Measurements from ENCODE around the gene ST13.
"Not testable (repeated sequence)": the region's sequence is repeated elsewhere in the genome, so short reads cannot be mapped to it uniquely, and the experiment has no call there.

The ST13 gene

DNA sequence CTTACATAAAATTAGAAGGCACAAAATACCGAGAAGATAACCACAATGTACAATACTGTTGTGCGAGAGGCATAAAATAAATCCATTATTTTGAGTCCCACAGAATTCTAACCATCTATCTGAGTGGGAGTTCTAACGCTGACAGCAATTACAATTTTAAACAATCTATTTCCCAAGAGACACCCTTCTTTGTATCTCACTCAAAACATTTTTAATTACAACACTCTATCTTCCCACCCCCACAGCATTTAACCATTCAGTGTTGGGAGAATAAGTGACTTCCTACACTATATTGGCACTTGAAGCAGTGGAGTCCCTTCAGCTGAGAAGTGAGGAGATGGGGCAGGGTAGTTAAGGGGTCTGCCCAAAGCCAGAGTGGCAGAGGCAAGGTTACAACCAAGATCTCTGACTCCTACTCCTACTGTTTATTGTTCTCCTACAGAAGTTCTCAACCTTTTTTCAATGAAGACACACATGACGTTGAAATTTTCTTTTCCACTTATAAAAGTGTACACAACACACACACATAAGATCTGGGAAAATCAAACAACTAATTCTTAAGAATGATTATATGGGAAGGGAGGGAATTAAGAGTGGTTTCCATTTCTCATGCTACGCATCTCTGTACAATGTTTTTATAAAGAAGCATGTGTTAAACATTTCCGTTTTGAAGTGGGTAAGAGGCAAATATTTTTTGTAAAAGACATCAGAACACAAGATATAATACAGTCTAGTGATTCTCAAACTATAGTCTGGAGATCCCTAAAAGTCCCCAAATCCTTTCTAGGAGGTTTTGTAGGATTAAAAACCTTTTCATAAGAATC is 48.2 kb downstream of the ST13 start:
- H3K4me3 ChIP-seq (ENCODE audit: low read length), result no peak overlapping the region
- H3K36me3 ChIP-seq (ENCODE audit: insufficient read depth, low read length), result no peaks in the 10 kb centered on the region
- H3K9ac ChIP-seq (ENCODE audit: low read depth, low read length), result no peak overlapping the region
- no peak overlapping the region for H3K4me2 ChIP-seq (ENCODE audit: low read length)
- peaks cover 10% of the 10 kb centered on the region for H3K4me1 ChIP-seq (ENCODE audit: control insufficient read depth, insufficient read depth, low read length)
- H3K27me3 ChIP-seq (ENCODE audit: control insufficient read depth, insufficient read depth, low read length), result no peaks in the 10 kb centered on the region
- no peaks in the 10 kb centered on the region for H3K9me3 ChIP-seq (replicated peaks; ENCODE audit: low read length)

- Histone ChIP-seq H3K4me2 (ENCODE audit: low read length) (no peak overlapping the region), H3K9me3 (replicated peaks; ENCODE audit: low read length) (no peaks in the 10 kb centered on the region), H3K9ac (ENCODE audit: low read depth, low read length) (no peak overlapping the region), H3K4me1 (ENCODE audit: control insufficient read depth, insufficient read depth, low read length) (peaks cover 10% of the 10 kb centered on the region), H3K27me3 (ENCODE audit: control insufficient read depth, insufficient read depth, low read length) (no peaks in the 10 kb centered on the region), H3K36me3 (ENCODE audit: insufficient read depth, low read length) (no peaks in the 10 kb centered on the region), H3K4me3 (ENCODE audit: low read length) (no peak overlapping the region)
Observed at GRCh38 chr22:40806711-40807110, 49.7 kb downstream of the ST13 start.

GRCh38 chr22:40805699-40806203 is 50.7 kb downstream of the ST13 start:
- Histone ChIP-seq H3K9me3 (replicated peaks; ENCODE audit: low read length) (no peaks in the 10 kb centered on the region), H3K4me1 (ENCODE audit: control insufficient read depth, insufficient read depth, low read length) (peaks cover 10% of the 10 kb centered on the region), H3K27me3 (ENCODE audit: control insufficient read depth, insufficient read depth, low read length) (no peaks in the 10 kb centered on the region), H3K4me2 (ENCODE audit: low read length) (no peak overlapping the region), H3K9ac (ENCODE audit: low read depth, low read length) (no peak overlapping the region), H3K4me3 (ENCODE audit: low read length) (no peak overlapping the region), H3K36me3 (ENCODE audit: insufficient read depth, low read length) (no peaks in the 10 kb centered on the region)

DNA sequence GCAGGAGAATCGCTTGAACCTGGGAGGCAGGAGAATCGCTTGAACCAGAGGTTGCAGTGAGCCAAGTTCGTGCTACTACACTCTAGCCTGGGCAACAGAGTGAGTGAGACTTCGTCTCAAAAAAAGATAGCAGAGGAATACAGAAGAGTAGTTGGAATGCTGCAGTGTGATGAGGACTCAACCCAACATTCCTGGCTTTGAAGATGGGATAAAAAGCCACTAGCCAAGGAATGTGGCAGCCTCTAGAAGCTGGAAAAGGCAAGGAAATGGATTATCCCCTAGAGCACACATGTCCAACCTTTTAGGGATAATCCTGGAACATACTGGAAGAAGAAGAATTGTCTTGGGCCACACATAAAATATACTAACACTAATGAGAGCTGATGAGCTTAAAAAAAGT is 51.2 kb downstream of the ST13 start:
- Histone ChIP-seq H3K4me2 (ENCODE audit: low read length) (no peak overlapping the region), H3K27me3 (ENCODE audit: control insufficient read depth, insufficient read depth, low read length) (no peaks in the 10 kb centered on the region), H3K9me3 (replicated peaks; ENCODE audit: low read length) (no peaks in the 10 kb centered on the region), H3K9ac (ENCODE audit: low read depth, low read length) (no peak overlapping the region), H3K4me3 (ENCODE audit: low read length) (no peak overlapping the region), H3K4me1 (ENCODE audit: control insufficient read depth, insufficient read depth, low read length) (peaks cover 10% of the 10 kb centered on the region), H3K36me3 (ENCODE audit: insufficient read depth, low read length) (no peaks in the 10 kb centered on the region)

GRCh38 chr22:40803321-40803720 is 53.1 kb downstream of the ST13 start:
- Histone ChIP-seq H3K36me3 (ENCODE audit: insufficient read depth, low read length) (no peaks in the 10 kb centered on the region), H3K9ac (ENCODE audit: low read depth, low read length) (no peak overlapping the region), H3K4me3 (ENCODE audit: low read length) (no peak overlapping the region), H3K4me1 (ENCODE audit: control insufficient read depth, insufficient read depth, low read length) (peaks cover 3% of the 10 kb centered on the region), H3K9me3 (replicated peaks; ENCODE audit: low read length) (no peaks in the 10 kb centered on the region), H3K4me2 (ENCODE audit: low read length) (no peak overlapping the region), H3K27me3 (ENCODE audit: control insufficient read depth, insufficient read depth, low read length) (no peaks in the 10 kb centered on the region)

GRCh38 chr22:40799008-40799407 is 57.4 kb downstream of the ST13 start:
- Histone ChIP-seq H3K27me3 (ENCODE audit: control insufficient read depth, insufficient read depth, low read length) (no peaks in the 10 kb centered on the region), H3K9ac (ENCODE audit: low read depth, low read length) (no peak overlapping the region), H3K4me1 (ENCODE audit: control insufficient read depth, insufficient read depth, low read length) (peaks cover 7% of the 10 kb centered on the region), H3K9me3 (replicated peaks; ENCODE audit: low read length) (no peaks in the 10 kb centered on the region), H3K4me2 (ENCODE audit: low read length) (no peak overlapping the region), H3K4me3 (ENCODE audit: low read length) (no peak overlapping the region), H3K36me3 (ENCODE audit: insufficient read depth, low read length) (no peaks in the 10 kb centered on the region)

DNA sequence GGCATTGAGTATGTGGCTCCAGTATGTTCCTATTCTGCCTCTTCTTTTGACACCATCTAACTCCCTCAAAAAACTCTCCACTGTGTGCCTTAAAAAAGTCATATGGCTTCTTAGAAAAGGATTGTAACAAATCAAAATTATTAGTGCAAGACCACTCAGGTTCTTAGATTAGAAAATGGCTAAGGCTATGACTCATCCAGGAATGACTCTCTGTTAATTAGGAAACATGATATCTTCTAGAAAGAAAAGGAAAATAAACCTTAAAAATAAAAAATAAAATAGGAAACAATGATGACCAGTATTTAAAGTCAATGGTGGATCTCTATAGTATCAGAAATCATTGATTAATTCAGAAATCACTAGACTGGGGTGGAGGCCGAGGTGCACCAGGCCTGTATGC is 59.0 kb downstream of the ST13 start:
- H3K9ac ChIP-seq (ENCODE audit: low read depth, low read length), result no peak overlapping the region
- no peak overlapping the region for H3K4me3 ChIP-seq (ENCODE audit: low read length)
- H3K4me2 ChIP-seq (ENCODE audit: low read length), result no peak overlapping the region
- no peaks in the 10 kb centered on the region for H3K27me3 ChIP-seq (ENCODE audit: control insufficient read depth, insufficient read depth, low read length)
- no peaks in the 10 kb centered on the region for H3K36me3 ChIP-seq (ENCODE audit: insufficient read depth, low read length)
- H3K4me1 ChIP-seq (ENCODE audit: control insufficient read depth, insufficient read depth, low read length), result peaks cover 7% of the 10 kb centered on the region
- H3K9me3 ChIP-seq (replicated peaks; ENCODE audit: low read length), result no peaks in the 10 kb centered on the region

GRCh38 chr22:40792451-40792850 is 64.0 kb downstream of the ST13 start:
- no peak overlapping the region for H3K9ac ChIP-seq (ENCODE audit: low read depth, low read length)
- peaks cover 9% of the 10 kb centered on the region for H3K4me1 ChIP-seq (ENCODE audit: control insufficient read depth, insufficient read depth, low read length)
- H3K4me2 ChIP-seq (ENCODE audit: low read length), result no peak overlapping the region
- no peak overlapping the region for H3K4me3 ChIP-seq (ENCODE audit: low read length)
- no peaks in the 10 kb centered on the region for H3K9me3 ChIP-seq (replicated peaks; ENCODE audit: low read length)
- peaks cover 10% of the 10 kb centered on the region for H3K36me3 ChIP-seq (ENCODE audit: insufficient read depth, low read length)
- no peaks in the 10 kb centered on the region for H3K27me3 ChIP-seq (ENCODE audit: control insufficient read depth, insufficient read depth, low read length)

- Histone ChIP-seq H3K4me1 (ENCODE audit: control insufficient read depth, insufficient read depth, low read length) (peaks cover 9% of the 10 kb centered on the region), H3K4me2 (ENCODE audit: low read length) (no peak overlapping the region), H3K4me3 (ENCODE audit: low read length) (no peak overlapping the region), H3K36me3 (ENCODE audit: insufficient read depth, low read length) (peaks cover 21% of the 10 kb centered on the region), H3K9ac (ENCODE audit: low read depth, low read length) (no peak overlapping the region), H3K27me3 (ENCODE audit: control insufficient read depth, insufficient read depth, low read length) (no peaks in the 10 kb centered on the region), H3K9me3 (replicated peaks; ENCODE audit: low read length) (no peaks in the 10 kb centered on the region)
Observed at GRCh38 chr22:40791241-40791640, 65.2 kb downstream of the ST13 start.

DNA sequence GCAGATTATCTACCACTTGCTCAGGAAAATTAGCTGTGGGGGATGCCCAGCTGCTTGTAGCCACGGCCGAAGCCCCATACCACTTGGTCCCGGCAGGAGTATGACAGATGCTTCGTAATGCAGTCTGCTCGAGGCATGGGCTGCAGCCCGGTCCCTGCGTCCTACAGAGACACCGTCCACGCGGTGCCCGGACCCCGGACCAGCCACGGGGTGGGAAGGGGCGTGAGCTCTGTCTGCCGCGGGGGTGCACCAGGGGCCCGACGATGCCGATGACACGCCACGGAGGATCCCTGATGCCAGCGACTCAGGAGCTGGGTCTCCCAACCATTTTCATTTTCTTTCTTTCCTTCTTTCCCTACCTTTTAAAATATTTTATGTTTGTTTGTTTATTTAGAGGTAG is 67.3 kb downstream of the ST13 start:
- peaks cover 21% of the 10 kb centered on the region for H3K36me3 ChIP-seq (ENCODE audit: insufficient read depth, low read length)
- H3K4me3 ChIP-seq (ENCODE audit: low read length), result no peak overlapping the region
- no peak overlapping the region for H3K9ac ChIP-seq (ENCODE audit: low read depth, low read length)
- no peaks in the 10 kb centered on the region for H3K9me3 ChIP-seq (replicated peaks; ENCODE audit: low read length)
- no peak overlapping the region for H3K4me2 ChIP-seq (ENCODE audit: low read length)
- no peaks in the 10 kb centered on the region for H3K27me3 ChIP-seq (ENCODE audit: control insufficient read depth, insufficient read depth, low read length)
- peaks cover 9% of the 10 kb centered on the region for H3K4me1 ChIP-seq (ENCODE audit: control insufficient read depth, insufficient read depth, low read length)

DNA sequence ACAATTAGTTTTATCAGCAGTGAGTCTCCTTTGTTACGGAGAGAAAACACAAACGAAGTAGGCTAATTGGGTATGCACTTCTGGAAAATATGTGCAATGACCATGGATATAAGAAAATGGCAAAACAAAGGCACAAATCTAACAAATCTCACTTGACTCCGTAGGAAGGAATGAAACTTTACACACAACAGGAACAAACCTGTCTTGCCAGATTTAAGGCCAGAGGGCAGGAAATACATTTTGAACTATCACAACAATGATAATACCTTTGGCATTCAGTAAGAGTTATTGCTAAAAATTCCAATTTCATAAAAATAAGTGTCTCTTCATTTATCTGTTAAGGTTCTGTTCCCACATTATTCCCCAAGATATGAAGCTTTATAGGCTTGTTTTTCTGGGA is 73.9 kb downstream of the ST13 start:
- H3K9me3 ChIP-seq (replicated peaks; ENCODE audit: low read length), result no peaks in the 10 kb centered on the region
- H3K9ac ChIP-seq (ENCODE audit: low read depth, low read length), result no peak overlapping the region
- no peaks in the 10 kb centered on the region for H3K4me1 ChIP-seq (ENCODE audit: control insufficient read depth, insufficient read depth, low read length)
- H3K4me2 ChIP-seq (ENCODE audit: low read length), result no peak overlapping the region
- peaks cover 16% of the 10 kb centered on the region for H3K36me3 ChIP-seq (ENCODE audit: insufficient read depth, low read length)
- no peak overlapping the region for H3K4me3 ChIP-seq (ENCODE audit: low read length)
- H3K27me3 ChIP-seq (ENCODE audit: control insufficient read depth, insufficient read depth, low read length), result no peaks in the 10 kb centered on the region

GRCh38 chr22:40781749-40782148 is 74.7 kb downstream of the ST13 start:
- not testable (repeated sequence) for H3K4me1 ChIP-seq (ENCODE audit: control insufficient read depth, insufficient read depth, low read length); H3K9me3 ChIP-seq (replicated peaks; ENCODE audit: low read length); H3K27me3 ChIP-seq (ENCODE audit: control insufficient read depth, insufficient read depth, low read length); H3K4me2 ChIP-seq (ENCODE audit: low read length); H3K9ac ChIP-seq (ENCODE audit: low read depth, low read length); H3K4me3 ChIP-seq (ENCODE audit: low read length)
- H3K36me3 ChIP-seq (ENCODE audit: insufficient read depth, low read length), result peaks cover 15% of the 10 kb centered on the region

All from skeletal muscle satellite cell (primary cell).